Endothelial cell of umbilical vein (primary cell): Measurements from ENCODE around the gene HCRT. TPM values are rescaled to one million over a fixed set of nuclear protein-coding genes. Genes with fewer than 3 reads are reported as not detected.
A peak's percentile ranks its signal among the peaks of the same experiment; 100 is the strongest.

Experiments used
- BruUV-seq: library from RNA; stranded (reverse); fragments of 400-500 nt; replicated peaks from 2 replicates; lab custom pipeline; 2021; lab: Mats Ljungman, UMichigan
- CTCF ChIA-PET: fragments of 300-600, 350-600 bp; sonication (Branson Sonifier 250); formaldehyde crosslinking; loops from one replicate; lab custom pipeline; 2021; ENCODE audit warnings: antibody characterized with exemption, inconsistent platforms; lab: Charles Lee
- POLR2A ChIA-PET: fragments of 300-600, 350-600 bp; sonication (Branson Sonifier 250); formaldehyde crosslinking; loops from one replicate; lab custom pipeline; 2021; ENCODE audit warnings: antibody characterized with exemption, inconsistent platforms; lab: Charles Lee
- DNase-seq: peaks from one replicate; pipeline ENCODE4 v3.0.0-alpha.2; 2011; ENCODE audit warnings: low read depth, low spot score
- FAIRE-seq: peaks from 2 replicates; lab custom pipeline; 2011; peaks lifted over from hg19 to GRCh38; lab: Jason Lieb, UNC
- H2AFZ ChIP-seq: 2 replicates; pipeline ENCODE4 v1.6.0; 2012; ENCODE audit warnings: low read depth, low read length, control low read depth, inconsistent platforms
- H3K27ac ChIP-seq: 2 replicates; pipeline ENCODE4 v1.5.1; 2011; ENCODE audit warnings: low read depth, mild to moderate bottlenecking, control low read depth, low read length, moderate library complexity; ENCODE audit not compliant: insufficient read depth
- H3K27me3 ChIP-seq, 2 experiments: 2 replicates each; pipeline versions ENCODE4 v1.6.0 to v1.6.1; 2011; ENCODE audit warnings: low read length in 2 of 2, mixed read lengths in 1 of 2; ENCODE audit not compliant: control insufficient read depth in 2 of 2, insufficient read depth in 2 of 2
- H3K36me3 ChIP-seq, 2 experiments: 2 replicates in 1 of 2; 3 replicates in 1 of 2; pipeline ENCODE4 v1.5.1; 2011; ENCODE audit warnings: low read length in 2 of 2, mild to moderate bottlenecking in 1 of 2, moderate library complexity in 1 of 2; ENCODE audit not compliant: control insufficient read depth in 2 of 2, insufficient read depth in 2 of 2; ENCODE audit errors: extremely low read depth in 1 of 2
- H3K4me1 ChIP-seq: 3 replicates; pipeline ENCODE4 v1.5.1; 2011; ENCODE audit warnings: mild to moderate bottlenecking, low read length; ENCODE audit not compliant: control insufficient read depth, insufficient read depth; ENCODE audit errors: extremely low read depth
- H3K4me2 ChIP-seq: 2 replicates; pipeline ENCODE4 v1.6.1; 2011; ENCODE audit warnings: low read length, control low read depth, mixed read lengths; ENCODE audit not compliant: insufficient read depth
- H3K4me3 ChIP-seq, 3 experiments: fragments of 200-600 bp in 1 of 3; sonication (generic), shearing (Covaris generic) in 1 of 3; replicated peaks in 1 of 3; 2 replicates each; pipeline ENCODE4 v1.5.1; 2011 to 2016; ENCODE audit warnings: control low read depth in 3 of 3, low read length in 3 of 3, mild to moderate bottlenecking in 2 of 3, inconsistent platforms in 1 of 3, low read depth in 1 of 3, moderate library complexity in 1 of 3; ENCODE audit not compliant: insufficient read depth in 1 of 3
- H3K79me2 ChIP-seq: 2 replicates; pipeline ENCODE4 v1.6.0; 2012; ENCODE audit warnings: low read length, inconsistent platforms; ENCODE audit not compliant: control insufficient read depth, insufficient read depth
- H3K9ac ChIP-seq: replicated peaks from 2 replicates; pipeline ENCODE3; 2011; ENCODE audit warnings: low read length, control low read depth; ENCODE audit not compliant: insufficient read depth; ENCODE audit errors: extremely low read depth
- H3K9me1 ChIP-seq: replicated peaks from 3 replicates; pipeline ENCODE4 v1.6.0; 2011; ENCODE audit warnings: mild to moderate bottlenecking, low read length; ENCODE audit not compliant: control insufficient read depth, insufficient read depth; ENCODE audit errors: extremely low read depth
- H3K9me3 ChIP-seq: replicated peaks from 2 replicates; pipeline ENCODE4 v1.5.1; 2012; ENCODE audit warnings: low read length, inconsistent platforms; ENCODE audit not compliant: control insufficient read depth, insufficient read depth
- H4K20me1 ChIP-seq: replicated peaks from 2 replicates; pipeline ENCODE3; 2011; ENCODE audit warnings: mild to moderate bottlenecking, low read length; ENCODE audit not compliant: control insufficient read depth, insufficient read depth; ENCODE audit errors: extremely low read depth
- CTCF ChIP-seq, 2 donors: IDR thresholded peaks; 1 replicate in 1 of 2; 2 replicates in 1 of 2; pipeline ENCODE4 v1.5.1; 2011; ENCODE audit warnings: low read length in 2 of 2, mild to moderate bottlenecking in 2 of 2, moderate library complexity in 2 of 2, control low read depth in 1 of 2, inconsistent platforms in 1 of 2, low read depth in 1 of 2; ENCODE audit not compliant: insufficient read depth in 1 of 2; ENCODE audit errors: extremely low read depth in 1 of 2
- EZH2 ChIP-seq: IDR thresholded peaks from 2 replicates; pipeline ENCODE4 v1.6.1; 2012; ENCODE audit warnings: borderline replicate concordance, low read depth, mild to moderate bottlenecking, moderate library complexity, low read length, inconsistent platforms; ENCODE audit not compliant: severe bottlenecking
- FOS ChIP-seq: IDR thresholded peaks from 2 replicates; pipeline ENCODE4 v1.6.1; 2011; ENCODE audit warnings: mild to moderate bottlenecking, low read length, moderate library complexity, borderline replicate concordance; ENCODE audit not compliant: insufficient read depth
- GATA2 ChIP-seq: IDR thresholded peaks from 2 replicates; pipeline ENCODE4 v1.7.0; 2011; ENCODE audit warnings: low read depth, mild to moderate bottlenecking, moderate library complexity, mixed read lengths, low read length; ENCODE audit not compliant: insufficient read length, insufficient read depth
- JUN ChIP-seq: IDR thresholded peaks from 2 replicates; pipeline ENCODE4 v1.6.1; 2011; ENCODE audit warnings: borderline replicate concordance, low read depth; ENCODE audit not compliant: insufficient read length, insufficient read depth
- MAX ChIP-seq: IDR thresholded peaks from 2 replicates; pipeline ENCODE4 v1.6.1; 2011; ENCODE audit not compliant: insufficient read depth, insufficient read length
- MYC ChIP-seq: IDR thresholded peaks from one replicate; pipeline ENCODE4 v1.6.1; 2011; ENCODE audit warnings: mild to moderate bottlenecking, low read depth, low read length
- POLR2A ChIP-seq: IDR thresholded peaks from 2 replicates; pipeline ENCODE4 v1.6.1; 2012; ENCODE audit warnings: low read depth, mild to moderate bottlenecking, control low read depth, low read length
- POLR2AphosphoS5 ChIP-seq: IDR thresholded peaks from 2 replicates; pipeline ENCODE4 v1.6.1; 2012; ENCODE audit warnings: low read depth, mild to moderate bottlenecking, control low read depth, low read length, moderate library complexity; ENCODE audit not compliant: insufficient read depth
- dilution Hi-C: fragments of 300-500 bp; cut with MboI; formaldehyde crosslinking; loops from one replicate; pipeline ENCODE4 v1.15.0; 2019; ENCODE audit warnings: low sequenced_read_pairs; ENCODE audit not compliant: extremely low pct_ligation_motif_present
- intact Hi-C: fragments of 100-400 bp; cut with micrococcal nuclease; formaldehyde crosslinking; loops from one replicate; pipeline ENCODE4 v1.10.0; 2022
- polyA plus RNA-seq, 4 experiments: library from polyadenylated mRNA; depleted of rRNA in 3 of 4; stranded (reverse) in 3 of 4; unstranded in 1 of 4; fragments of >200 nt; gene quantifications; 2 replicates each; pipeline versions ENCODE4 v1.2.1 to v1.2.3, GENCODE V29; 2011 to 2012; ENCODE audit warnings: missing spikeins in 1 of 4
- total RNA-seq: library from RNA; stranded (reverse); gene quantifications from 2 replicates; pipeline ENCODE4 v1.2.3, GENCODE V29; 2021

The HCRT gene
- total and polyA plus RNA-seq, 2 donors (not counting 3 experiments of a cell fraction or from before 2014, with no cell fraction given): not detected

GRCh38 chr17:42138749-42139492 is 46.3 kb downstream of the HCRT start:
- Histone ChIP-seq H2AFZ (no peak overlapping the region), H3K4me3 (no peak overlapping the region), H3K79me2 (peaks cover 94% of the 10 kb centered on the region), H3K4me2 (no peak overlapping the region), H3K9ac (no peak overlapping the region), H3K4me1 (peaks cover 30% of the 10 kb centered on the region), H3K27ac (no peak overlapping the region), H3K9me3 (no peaks in the 10 kb centered on the region), H3K27me3 (no peaks in the 10 kb centered on the region), H3K9me1 (no peaks in the 10 kb centered on the region), H3K36me3 (peaks cover 0 to 13% of the 10 kb centered on the region in 2 experiments), H4K20me1 (no peaks in the 10 kb centered on the region)
- no peak for DNase-seq
- intact Hi-C loops: loop anchor here (10.0 kb wide), 2 partner anchors 136 to 386 kb away; partner anchors contain the start of gene STAT5B
- FAIRE-seq: peak; percentile 26
- BruUV-seq: no TSS peak
- dilution Hi-C loops: no loop called here
- CTCF ChIA-PET: interaction anchor here (1.6 to 2.3 kb wide), 3 partner anchors 15 to 83 kb away, joined by 3 to 6 read pairs (median 6); partner anchors contain the start of gene KAT2A
- TF ChIP-seq POLR2AphosphoS5 (no peak), JUN (no peak), MAX (no peak), POLR2A (no peak), CTCF (IDR thresholded peaks at IDR 0.05; ENCODE audit: extremely low read depth in 1 of 2, insufficient read depth in 1 of 2, low read depth in 1 of 2, low read length in 2 of 2) (no peak), FOS (no peak), MYC (no peak), EZH2 (no peak), GATA2 (no peak)
- POLR2A ChIA-PET: no interaction called here
